HCT116 (cell line): ENCODE results near the gene KDM5C. TPM values are rescaled to one million over a fixed set of nuclear protein-coding genes. Genes with fewer than 3 reads are reported as not detected.

Experiments used
- ATAC-seq: fragments of 200-7000 bp; cut with Tn5 transposase; 2 replicates; pipeline ENCODE4 v1.9.1; 2020; ENCODE audit warnings: mild to moderate bottlenecking, moderate library complexity
- BruUV-seq: library from RNA; stranded (reverse); fragments of 400-500 nt; replicated peaks from 2 replicates; lab custom pipeline; 2021; lab: Mats Ljungman, UMichigan
- CTCF ChIA-PET: fragments of 300-600 bp; sonication (Branson Sonifier 250); formaldehyde crosslinking; loops from one replicate; lab custom pipeline; 2021; ENCODE audit warnings: antibody characterized with exemption; lab: Charles Lee
- POLR2A ChIA-PET: fragments of 300-600, 350-600 bp; sonication (Branson Sonifier 250); formaldehyde crosslinking; loops from one replicate; lab custom pipeline; 2021; ENCODE audit warnings: antibody characterized with exemption; lab: Charles Lee
- RAD21 ChIA-PET, 2 experiments: fragments of 300-600 bp; sonication (Branson Sonifier 250); formaldehyde crosslinking; loops; one replicate each; lab custom pipeline; 2023; ENCODE audit warnings: low total read pairs in 2 of 2; ENCODE audit not compliant: uncharacterized antibody in 2 of 2, unreplicated experiment in 2 of 2, low non-redundant PET in 1 of 2; lab: Charles Lee
- DNase-seq: peaks from one replicate; pipeline ENCODE4 v3.0.0-alpha.2; 2010; ENCODE audit warnings: low read depth, low spot score
- H2AFZ ChIP-seq: fragments of 200-600 bp; shearing (Covaris generic), sonication (generic); 2 replicates; pipeline ENCODE4 v1.6.1; 2017; ENCODE audit warnings: low read depth, mixed run types, mixed read lengths, antibody characterized with exemption, low read length; ENCODE audit not compliant: poor library complexity, severe bottlenecking
- H3K27ac ChIP-seq: 2 replicates; pipeline ENCODE4 v1.5.1; 2012; ENCODE audit warnings: low read depth, low read length
- H3K27me3 ChIP-seq: fragments of 200-600 bp; sonication (generic); 2 replicates; pipeline ENCODE4 v1.6.1; 2016; ENCODE audit warnings: mixed run types, low read length, mixed read lengths; ENCODE audit not compliant: insufficient read depth
- H3K36me3 ChIP-seq, 2 experiments: fragments of 200-500 bp in 1 of 2; fragments of 200-600 bp in 1 of 2; sonication (Bioruptor generic) in 1 of 2; sonication (generic) in 1 of 2; 2 replicates each; pipeline versions ENCODE4 v1.5.1 to v1.6.1; 2014 to 2016; ENCODE audit warnings: low read length in 2 of 2, inconsistent platforms in 1 of 2, mixed read lengths in 1 of 2, mixed run types in 1 of 2; ENCODE audit not compliant: insufficient read depth in 2 of 2, control insufficient read depth in 1 of 2
- H3K4me1 ChIP-seq, 2 experiments: fragments of 200-600 bp in 1 of 2; sonication (generic) in 1 of 2; 2 replicates each; pipeline versions ENCODE4 v1.5.1 to v1.6.1; 2012 to 2017; ENCODE audit warnings: low read length in 2 of 2, inconsistent platforms in 1 of 2, mild to moderate bottlenecking in 1 of 2, mixed read lengths in 1 of 2, mixed run types in 1 of 2, moderate library complexity in 1 of 2; ENCODE audit not compliant: insufficient read depth in 2 of 2, control insufficient read depth in 1 of 2
- H3K4me2 ChIP-seq: fragments of 200-600 bp; sonication (generic); 2 replicates; pipeline ENCODE4 v1.6.1; 2017; ENCODE audit warnings: mixed run types, low read length, mixed read lengths
- H3K4me3 ChIP-seq, 2 experiments: fragments of 200-600 bp in 1 of 2; sonication (generic) in 1 of 2; replicated peaks in 1 of 2; 2 replicates each; pipeline ENCODE4 v1.5.1; 2011 to 2016; ENCODE audit warnings: low read length in 2 of 2, control low read depth in 1 of 2, low read depth in 1 of 2, mild to moderate bottlenecking in 1 of 2, mixed read lengths in 1 of 2, mixed run types in 1 of 2
- H3K79me2 ChIP-seq: fragments of 200-600 bp; sonication (generic); 2 replicates; pipeline ENCODE4 v1.6.1; 2017; ENCODE audit warnings: mild to moderate bottlenecking, mixed run types, low read length, moderate library complexity, mixed read lengths; ENCODE audit not compliant: insufficient read depth
- H3K9ac ChIP-seq: fragments of 200-600 bp; sonication (generic); 2 replicates; pipeline ENCODE4 v1.6.1; 2016; ENCODE audit warnings: low read length, mixed read lengths
- H3K9me2 ChIP-seq: fragments of 200-600 bp; sonication (generic), shearing (Covaris generic); 2 replicates; pipeline ENCODE4 v1.6.1; 2017; ENCODE audit warnings: mixed run types, mild to moderate bottlenecking, moderate library complexity; ENCODE audit not compliant: insufficient read depth
- H3K9me3 ChIP-seq, 2 experiments: fragments of 200-500 bp in 1 of 2; fragments of 200-600 bp in 1 of 2; sonication (Bioruptor generic) in 1 of 2; sonication (generic) in 1 of 2; 2 replicates each; pipeline ENCODE4 v1.6.1; 2014 to 2017; ENCODE audit warnings: low read length in 2 of 2, mixed read lengths in 2 of 2, inconsistent platforms in 1 of 2, low read depth in 1 of 2, mild to moderate bottlenecking in 1 of 2, mixed run types in 1 of 2, moderate library complexity in 1 of 2; ENCODE audit not compliant: control insufficient read depth in 1 of 2, insufficient read depth in 1 of 2
- H4K20me1 ChIP-seq: fragments of 200-600 bp; sonication (generic), shearing (Covaris generic); 2 replicates; pipeline ENCODE4 v1.6.1; 2017; ENCODE audit warnings: mixed run types, mild to moderate bottlenecking, moderate library complexity; ENCODE audit not compliant: insufficient read depth
- CBX3 ChIP-seq: IDR thresholded peaks from 2 replicates; pipeline ENCODE4 v1.6.1; 2012; ENCODE audit warnings: low read depth
- CEBPB ChIP-seq: IDR thresholded peaks from 2 replicates; pipeline ENCODE4 v1.6.1; 2012; ENCODE audit warnings: low read depth
- EGR1 ChIP-seq: IDR thresholded peaks from 2 replicates; pipeline ENCODE4 v1.6.1; 2012; ENCODE audit warnings: low read depth
- ELF1 ChIP-seq: IDR thresholded peaks from 2 replicates; pipeline ENCODE4 v1.6.1; 2012; ENCODE audit warnings: low read depth, borderline replicate concordance
- EZH2 ChIP-seq: fragments of 200-600 bp; sonication (generic); IDR thresholded peaks from 2 replicates; pipeline ENCODE4 v1.6.1; 2017; ENCODE audit warnings: antibody characterized with exemption, mixed run types
- EZH2phosphoT487 ChIP-seq: fragments of 200-600 bp; IDR thresholded peaks from 2 replicates; pipeline ENCODE4 v1.6.1; 2018; ENCODE audit warnings: antibody characterized with exemption, borderline replicate concordance
- FOSL1 ChIP-seq: IDR thresholded peaks from 2 replicates; pipeline ENCODE4 v1.6.1; 2012; ENCODE audit warnings: low read depth
- JUND ChIP-seq: IDR thresholded peaks from 2 replicates; pipeline ENCODE4 v1.6.1; 2012
- POLR2AphosphoS5 ChIP-seq: IDR thresholded peaks from 2 replicates; pipeline ENCODE4 v1.6.1; 2011; ENCODE audit warnings: mild to moderate bottlenecking, low read depth, low read length, moderate library complexity
- RAD21 ChIP-seq: IDR thresholded peaks from 2 replicates; pipeline ENCODE4 v1.6.1; 2012; ENCODE audit warnings: low read depth, mild to moderate bottlenecking
- SIN3A ChIP-seq: IDR thresholded peaks from 2 replicates; pipeline ENCODE4 v1.6.1; 2012; ENCODE audit warnings: low read depth
- SP1 ChIP-seq: IDR thresholded peaks from 2 replicates; pipeline ENCODE4 v1.6.1; 2012; ENCODE audit warnings: low read depth
- SRF ChIP-seq: IDR thresholded peaks from 2 replicates; pipeline ENCODE4 v1.6.1; 2012; ENCODE audit warnings: low read depth
- YY1 ChIP-seq: IDR thresholded peaks from 2 replicates; pipeline ENCODE4 v1.6.1; 2011; ENCODE audit warnings: low read length, low read depth, moderate library complexity, mild to moderate bottlenecking; ENCODE audit not compliant: insufficient replicate concordance; ENCODE audit errors: extremely low read depth
- ZFX ChIP-seq: fragments of 450-650 bp; IDR thresholded peaks from 2 replicates; pipeline ENCODE4 v1.6.1; 2017
- ZNF274 ChIP-seq: fragments of 200-500 bp; sonication (Bioruptor generic); IDR thresholded peaks from 2 replicates; pipeline ENCODE4 v1.6.1; 2014; ENCODE audit warnings: mild to moderate bottlenecking, low read depth, low read length, inconsistent platforms
- intact Hi-C: fragments of 100-400 bp; cut with micrococcal nuclease; formaldehyde crosslinking; loops from 2 replicates; pipeline ENCODE4 v1.10.0; 2022
- total RNA-seq: library from RNA; stranded (reverse); gene quantifications from one replicate; pipeline ENCODE4 v1.2.1, GENCODE V29; 2021; ENCODE audit not compliant: unreplicated experiment
- TF ChIP-seq, protein P1 (sequence below): IDR thresholded peaks from 2 replicates; pipeline ENCODE4 v1.6.1; 2012; ENCODE audit warnings: low read depth
- TF ChIP-seq, protein P2 (sequence below): IDR thresholded peaks from 2 replicates; pipeline ENCODE4 v1.6.1; 2012
- TF ChIP-seq, protein P3 (sequence below): IDR thresholded peaks from 2 replicates; pipeline ENCODE4 v1.6.1; 2011; ENCODE audit warnings: mild to moderate bottlenecking, low read length, moderate library complexity; ENCODE audit not compliant: insufficient replicate concordance; ENCODE audit errors: extremely low read depth

The KDM5C gene
- total RNA-seq, 1 experiment from 2014 or later = 72.9 TPM

DNA sequence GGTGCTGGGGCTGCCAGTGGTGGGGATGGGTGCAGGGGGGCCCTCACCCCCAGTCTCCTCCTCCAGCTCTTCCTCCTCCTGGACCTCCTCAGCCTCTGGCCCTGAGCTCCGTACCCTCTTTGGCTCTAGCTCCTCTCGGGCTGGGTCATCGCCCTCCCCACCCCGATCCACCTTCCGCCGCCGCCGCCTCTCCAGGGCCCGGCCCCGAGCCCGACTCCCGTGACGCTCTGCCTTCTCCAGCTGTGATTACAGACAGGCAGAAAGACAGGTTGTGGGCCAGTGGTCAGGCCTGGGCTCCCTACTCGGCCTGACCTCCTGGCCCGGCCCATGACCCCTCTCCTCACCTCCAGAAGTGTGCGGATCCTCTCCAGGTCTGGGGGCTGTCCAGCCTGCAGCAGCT, 31.9 kb downstream of the KDM5C start:
- Histone ChIP-seq H3K4me3 (no peak overlapping the region), H3K36me3 (peaks cover 0 to 7% of the 10 kb centered on the region in 2 experiments; a peak in 1 of 4 replicates), H3K9me3 (no peaks in the 10 kb centered on the region), H3K27ac (no peak overlapping the region), H3K79me2 (no peaks in the 10 kb centered on the region), H3K4me2 (no peak overlapping the region), H4K20me1 (no peaks in the 10 kb centered on the region), H3K27me3 (no peaks in the 10 kb centered on the region), H2AFZ (no peak overlapping the region), H3K9me2 (no peaks in the 10 kb centered on the region), H3K9ac (no peak overlapping the region), H3K4me1 (no peaks in the 10 kb centered on the region)
- POLR2A ChIA-PET = no interaction called here
- intact Hi-C loops = no loop called here
- ATAC-seq (no peak), DNase-seq (no peak)
- BruUV-seq = no TSS peak
- CTCF ChIA-PET = no interaction called here
- RAD21 ChIA-PET = no interaction called here
- TF ChIP-seq ELF1 = no peak
- TF ChIP-seq, protein P1, sequence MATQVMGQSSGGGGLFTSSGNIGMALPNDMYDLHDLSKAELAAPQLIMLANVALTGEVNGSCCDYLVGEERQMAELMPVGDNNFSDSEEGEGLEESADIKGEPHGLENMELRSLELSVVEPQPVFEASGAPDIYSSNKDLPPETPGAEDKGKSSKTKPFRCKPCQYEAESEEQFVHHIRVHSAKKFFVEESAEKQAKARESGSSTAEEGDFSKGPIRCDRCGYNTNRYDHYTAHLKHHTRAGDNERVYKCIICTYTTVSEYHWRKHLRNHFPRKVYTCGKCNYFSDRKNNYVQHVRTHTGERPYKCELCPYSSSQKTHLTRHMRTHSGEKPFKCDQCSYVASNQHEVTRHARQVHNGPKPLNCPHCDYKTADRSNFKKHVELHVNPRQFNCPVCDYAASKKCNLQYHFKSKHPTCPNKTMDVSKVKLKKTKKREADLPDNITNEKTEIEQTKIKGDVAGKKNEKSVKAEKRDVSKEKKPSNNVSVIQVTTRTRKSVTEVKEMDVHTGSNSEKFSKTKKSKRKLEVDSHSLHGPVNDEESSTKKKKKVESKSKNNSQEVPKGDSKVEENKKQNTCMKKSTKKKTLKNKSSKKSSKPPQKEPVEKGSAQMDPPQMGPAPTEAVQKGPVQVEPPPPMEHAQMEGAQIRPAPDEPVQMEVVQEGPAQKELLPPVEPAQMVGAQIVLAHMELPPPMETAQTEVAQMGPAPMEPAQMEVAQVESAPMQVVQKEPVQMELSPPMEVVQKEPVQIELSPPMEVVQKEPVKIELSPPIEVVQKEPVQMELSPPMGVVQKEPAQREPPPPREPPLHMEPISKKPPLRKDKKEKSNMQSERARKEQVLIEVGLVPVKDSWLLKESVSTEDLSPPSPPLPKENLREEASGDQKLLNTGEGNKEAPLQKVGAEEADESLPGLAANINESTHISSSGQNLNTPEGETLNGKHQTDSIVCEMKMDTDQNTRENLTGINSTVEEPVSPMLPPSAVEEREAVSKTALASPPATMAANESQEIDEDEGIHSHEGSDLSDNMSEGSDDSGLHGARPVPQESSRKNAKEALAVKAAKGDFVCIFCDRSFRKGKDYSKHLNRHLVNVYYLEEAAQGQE = no peak
- TF ChIP-seq SRF = no peak
- TF ChIP-seq CBX3 = no peak
- TF ChIP-seq ZNF274 = no peak
- TF ChIP-seq, protein P2, sequence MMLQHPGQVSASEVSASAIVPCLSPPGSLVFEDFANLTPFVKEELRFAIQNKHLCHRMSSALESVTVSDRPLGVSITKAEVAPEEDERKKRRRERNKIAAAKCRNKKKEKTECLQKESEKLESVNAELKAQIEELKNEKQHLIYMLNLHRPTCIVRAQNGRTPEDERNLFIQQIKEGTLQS = no peak
- no peak for TF ChIP-seq JUND
- no peak for TF ChIP-seq FOSL1
- no peak for TF ChIP-seq RAD21
- no peak for TF ChIP-seq EZH2
- TF ChIP-seq POLR2AphosphoS5 = no peak
- TF ChIP-seq SP1 = no peak
- no peak for TF ChIP-seq EZH2phosphoT487
- TF ChIP-seq, protein P3, sequence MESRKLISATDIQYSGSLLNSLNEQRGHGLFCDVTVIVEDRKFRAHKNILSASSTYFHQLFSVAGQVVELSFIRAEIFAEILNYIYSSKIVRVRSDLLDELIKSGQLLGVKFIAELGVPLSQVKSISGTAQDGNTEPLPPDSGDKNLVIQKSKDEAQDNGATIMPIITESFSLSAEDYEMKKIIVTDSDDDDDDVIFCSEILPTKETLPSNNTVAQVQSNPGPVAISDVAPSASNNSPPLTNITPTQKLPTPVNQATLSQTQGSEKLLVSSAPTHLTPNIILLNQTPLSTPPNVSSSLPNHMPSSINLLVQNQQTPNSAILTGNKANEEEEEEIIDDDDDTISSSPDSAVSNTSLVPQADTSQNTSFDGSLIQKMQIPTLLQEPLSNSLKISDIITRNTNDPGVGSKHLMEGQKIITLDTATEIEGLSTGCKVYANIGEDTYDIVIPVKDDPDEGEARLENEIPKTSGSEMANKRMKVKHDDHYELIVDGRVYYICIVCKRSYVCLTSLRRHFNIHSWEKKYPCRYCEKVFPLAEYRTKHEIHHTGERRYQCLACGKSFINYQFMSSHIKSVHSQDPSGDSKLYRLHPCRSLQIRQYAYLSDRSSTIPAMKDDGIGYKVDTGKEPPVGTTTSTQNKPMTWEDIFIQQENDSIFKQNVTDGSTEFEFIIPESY = no peak
- no peak for TF ChIP-seq YY1
- TF ChIP-seq ZFX = no peak
- TF ChIP-seq EGR1 = no peak
- TF ChIP-seq CEBPB = no peak
- no peak for TF ChIP-seq SIN3A
